HepG2 (cell line): ENCODE measurements around the gene LHX3. TPM values are rescaled to one million over a fixed set of nuclear protein-coding genes. Genes with fewer than 3 reads are reported as not detected.

Source experiments
- ATAC-seq: fragments of 200-7000 bp; cut with Tn5 transposase; 3 replicates; pipeline ENCODE4 v1.9.1; 2020; ENCODE audit warnings: mild to moderate bottlenecking, moderate library complexity
- BruUV-seq: library from RNA; stranded (reverse); fragments of 400-500 nt; replicated peaks from 2 replicates; lab custom pipeline; 2021; lab: Mats Ljungman, UMichigan
- CTCF ChIA-PET: fragments of 300-600 bp; formaldehyde crosslinking; extraction: SDS; loops from one replicate; lab custom pipeline; 2021; ENCODE audit warnings: low total read pairs, inconsistent platforms, low intra/inter-chr PET ratio; lab: Yijun Ruan, JAX
- POLR2A ChIA-PET: fragments of 350-600 bp; sonication (Branson Sonifier 250); formaldehyde crosslinking; loops from one replicate; lab custom pipeline; 2020; ENCODE audit warnings: antibody characterized with exemption, inconsistent platforms; lab: Yijun Ruan, JAX
- DNase-seq: peaks from one replicate; pipeline ENCODE4 v3.0.0-alpha.2; 2015; ENCODE audit warnings: low spot score
- FAIRE-seq: peaks from 3 replicates; lab custom pipeline; 2011; peaks lifted over from hg19 to GRCh38; lab: Jason Lieb, UNC
- H2AFZ ChIP-seq: one replicate; pipeline ENCODE4 v1.6.1; 2011; ENCODE audit warnings: low read length, inconsistent platforms
- H3K27ac ChIP-seq: fragments of 300-600 bp; 3 replicates; pipeline ENCODE4 v1.8.0; 2011; ENCODE audit warnings: mixed run types, mild to moderate bottlenecking, mixed read lengths, low read length, inconsistent platforms; ENCODE audit not compliant: insufficient read depth; ENCODE audit errors: extremely low read length
- H3K27me3 ChIP-seq, 2 experiments: fragments of 200-600 bp in 1 of 2; 2 replicates in 1 of 2; 3 replicates in 1 of 2; pipeline versions ENCODE4 v1.6.0 to v1.8.0; 2011; ENCODE audit warnings: low read length in 2 of 2, mild to moderate bottlenecking in 2 of 2, moderate library complexity in 2 of 2, inconsistent platforms in 1 of 2; ENCODE audit not compliant: insufficient read depth in 2 of 2, control insufficient read depth in 1 of 2
- H3K36me3 ChIP-seq, 2 experiments: fragments of 200-600 bp in 1 of 2; replicated peaks in 1 of 2; 2 replicates in 1 of 2; 3 replicates in 1 of 2; pipeline versions ENCODE4 v1.5.1 to v1.8.0; 2011; ENCODE audit warnings: low read length in 2 of 2, inconsistent platforms in 1 of 2; ENCODE audit not compliant: insufficient read depth in 2 of 2, control insufficient read depth in 1 of 2
- H3K4me1 ChIP-seq: 2 replicates; pipeline ENCODE4 v1.5.1; 2012; ENCODE audit warnings: low read length, inconsistent platforms; ENCODE audit not compliant: insufficient read depth
- H3K4me2 ChIP-seq: 2 replicates; pipeline ENCODE4 v1.6.0; 2011; ENCODE audit warnings: low read depth, low read length, inconsistent platforms
- H3K4me3 ChIP-seq, 3 experiments: fragments of 200-600 bp in 1 of 3; sonication (generic), shearing (Covaris generic) in 1 of 3; replicated peaks in 1 of 3; 2 replicates each; pipeline ENCODE4 v1.5.1; 2011 to 2016; ENCODE audit warnings: low read length in 3 of 3, inconsistent platforms in 2 of 3, low read depth in 2 of 3, mild to moderate bottlenecking in 2 of 3, control low read depth in 1 of 3, mixed read lengths in 1 of 3; ENCODE audit not compliant: insufficient read depth in 1 of 3
- H3K79me2 ChIP-seq: one replicate; pipeline ENCODE4 v1.6.1; 2011; ENCODE audit warnings: low read length, inconsistent platforms; ENCODE audit not compliant: insufficient read depth
- H3K9ac ChIP-seq: 2 replicates; pipeline ENCODE4 v1.6.0; 2011; ENCODE audit warnings: mild to moderate bottlenecking, low read depth, low read length, inconsistent platforms; ENCODE audit not compliant: insufficient read depth
- H3K9me3 ChIP-seq: 2 replicates; pipeline ENCODE4 v1.5.1; 2012; ENCODE audit warnings: mild to moderate bottlenecking, low read length
- H4K20me1 ChIP-seq: 2 replicates; pipeline ENCODE4 v1.6.0; 2011; ENCODE audit warnings: inconsistent platforms, mild to moderate bottlenecking, low read length, moderate library complexity; ENCODE audit not compliant: insufficient read depth
- ATF7-NPFF ChIP-seq: sonication (generic); formaldehyde crosslinking; IDR thresholded peaks from 2 replicates; pipeline ENCODE4 v1.8.1; 2023; ENCODE audit warnings: mild to moderate bottlenecking, low read depth, missing genetic modification reagents, moderate library complexity
- DR1 ChIP-seq: sonication (generic); formaldehyde crosslinking; IDR thresholded peaks from 2 replicates; pipeline ENCODE4 v1.8.0; 2021; ENCODE audit warnings: mild to moderate bottlenecking, missing genetic modification reagents, inconsistent platforms
- KAT2B ChIP-seq: fragments of 150-350 bp; IDR thresholded peaks from 2 replicates; pipeline ENCODE4 v1.6.1; 2014; ENCODE audit warnings: low read depth, low read length, borderline replicate concordance
- KLF9 ChIP-seq: IDR thresholded peaks from 2 replicates; pipeline ENCODE4 v1.6.1; 2016; ENCODE audit warnings: low read depth
- MATR3 ChIP-seq: sonication (generic); formaldehyde crosslinking; IDR thresholded peaks from 2 replicates; pipeline ENCODE4 v1.4.0; 2020; ENCODE audit warnings: missing genetic modification reagents
- SP140L ChIP-seq: sonication (generic); formaldehyde crosslinking; IDR thresholded peaks from 2 replicates; pipeline ENCODE4 v1.4.0; 2020; ENCODE audit warnings: missing genetic modification reagents, borderline replicate concordance
- ZC3H4 ChIP-seq: sonication (generic); formaldehyde crosslinking; IDR thresholded peaks from 2 replicates; pipeline ENCODE4 v1.4.0; 2020; ENCODE audit warnings: missing genetic modification reagents, borderline replicate concordance
- ZNF207 ChIP-seq: fragments of 450-650 bp; IDR thresholded peaks from 2 replicates; pipeline ENCODE4 v1.6.1; 2016; ENCODE audit warnings: antibody characterized with exemption, borderline replicate concordance
- ZNF256 ChIP-seq: sonication (generic); formaldehyde crosslinking; conservative IDR thresholded peaks from 2 replicates; pipeline ENCODE4 v1.4.0; 2020; ENCODE audit warnings: missing genetic modification reagents
- ZNF460 ChIP-seq: sonication (generic); formaldehyde crosslinking; IDR thresholded peaks from 2 replicates; pipeline ENCODE4 v1.5.1; 2020; ENCODE audit warnings: missing genetic modification reagents, mild to moderate bottlenecking, borderline replicate concordance
- ZNF678 ChIP-seq: sonication (generic); formaldehyde crosslinking; IDR thresholded peaks from 2 replicates; pipeline ENCODE4 v1.4.0; 2020; ENCODE audit warnings: mild to moderate bottlenecking, missing genetic modification reagents
- ZSCAN25 ChIP-seq: sonication (generic); formaldehyde crosslinking; IDR thresholded peaks from 2 replicates; pipeline ENCODE4 v1.8.0; 2022; ENCODE audit warnings: mild to moderate bottlenecking, missing genetic modification reagents
- WGBS: methylation state at CpG from one replicate; pipeline ENCODE4 v1.1.6; 2017; ENCODE audit warnings: low lambda C conversion rate; 5-methylcytosine and 5-hydroxymethylcytosine counted together
- in situ Hi-C: cut with HindIII; loops from 2 replicates; pipeline ENCODE4 v1.10.0; 2017; ENCODE audit warnings: low pct_unique_long_range_greater_than_20kb; ENCODE audit not compliant: extremely low pct_ligation_motif_present
- intact Hi-C: fragments of 100-400 bp; cut with micrococcal nuclease; formaldehyde crosslinking; loops from one replicate; pipeline ENCODE4 v1.10.0; 2022; ENCODE audit not compliant: unreplicated experiment
- polyA plus RNA-seq, 8 experiments: library from polyadenylated mRNA; depleted of rRNA in 3 of 8; stranded (reverse) in 7 of 8; unstranded in 1 of 8; fragments of >200 nt; fragmentation: Illumina TruSeq in 4 of 8; extraction: Trizol in 4 of 8; gene quantifications; 2 replicates each; pipeline versions ENCODE4 v1.2.1 to v1.2.3, GENCODE V29; 2011 to 2016; ENCODE audit warnings: low read depth in 4 of 8, missing spikeins in 1 of 8, mixed read lengths in 1 of 8; ENCODE audit not compliant: insufficient read depth in 1 of 8
- total RNA-seq, 5 experiments: library from RNA; depleted of rRNA; stranded (reverse); fragments of >200 nt; fragmentation: Illumina TruSeq; extraction: Trizol; gene quantifications; 2 replicates each; pipeline ENCODE4 v1.2.3, GENCODE V29; 2016; ENCODE audit warnings: low read depth in 1 of 5

Gene LHX3
- total and polyA plus RNA-seq, 2 of the 13 experiments (the other 11 are each of a cell fraction or from before 2014, with no cell fraction given), result not detected

GRCh38 chr9:136160381-136160841, 44.5 kb downstream of the LHX3 start:
- ATAC-seq (peak; percentile 43), DNase-seq (no peak), FAIRE-seq (no peak)
- Histone ChIP-seq H4K20me1 (no peaks in the 10 kb centered on the region), H3K4me1 (no peaks in the 10 kb centered on the region), H3K9me3 (no peaks in the 10 kb centered on the region), H3K9ac (no peak overlapping the region), H3K4me3 (no peak overlapping the region), H3K27me3 (peaks cover 9 to 45% of the 10 kb centered on the region in 2 experiments; a peak in 4 of 5 replicates), H3K79me2 (no peaks in the 10 kb centered on the region), H3K4me2 (no peak overlapping the region), H3K27ac (no peak overlapping the region), H2AFZ (no peak overlapping the region), H3K36me3 (no peaks in the 10 kb centered on the region)
- no TSS peak for BruUV-seq
- intact Hi-C loops (no loop called here), in situ Hi-C loops (no loop called here)
- ChIA-PET POLR2A (interaction anchor here (0.6 to 1.1 kb wide), 2 partner anchors 9 to 171 kb away, joined by 3 read pairs; no protein-coding TSS in a partner anchor), CTCF (no interaction called here)
- 29% methylated on average over 3 of the region's 12 CpGs for whole genome bisulfite sequencing
- TF ChIP-seq ZNF207 (no peak), ZSCAN25 (CRISPR knock-in tag) (peak; percentile 67; the same call in 1 of the 2 replicates), KAT2B (no peak), ZNF460 (CRISPR knock-in tag) (no peak), SP140L (CRISPR knock-in tag) (no peak)

- Histone ChIP-seq H3K4me1 (no peaks in the 10 kb centered on the region), H3K27ac (no peak overlapping the region), H2AFZ (no peak overlapping the region), H3K9me3 (no peaks in the 10 kb centered on the region), H3K4me2 (no peak overlapping the region), H3K27me3 (peaks cover 12 to 51% of the 10 kb centered on the region in 2 experiments; a peak in 4 of 5 replicates), H3K9ac (no peak overlapping the region), H3K4me3 (no peak overlapping the region), H3K79me2 (no peaks in the 10 kb centered on the region), H3K36me3 (no peaks in the 10 kb centered on the region), H4K20me1 (no peaks in the 10 kb centered on the region)
- ATAC-seq (no peak), DNase-seq (no peak), FAIRE-seq (no peak)
- 67% methylated on average over 3 of the region's 16 CpGs for WGBS
- intact Hi-C loops (no loop called here), in situ Hi-C loops (no loop called here)
- CTCF ChIA-PET, result no interaction called here
- TF ChIP-seq ZC3H4 (CRISPR knock-in tag), result no peak
- TF ChIP-seq ATF7-NPFF, result no peak
- no peak for TF ChIP-seq DR1 (CRISPR knock-in tag)
- no peak for TF ChIP-seq MATR3 (CRISPR knock-in tag)
- TF ChIP-seq ZNF256, result no peak
- no peak for TF ChIP-seq KLF9 (CRISPR knock-in tag)
- TF ChIP-seq ZNF678 (CRISPR knock-in tag), result no peak
- no TSS peak for BruUV-seq
- POLR2A ChIA-PET, result interaction anchor here (0.6 to 1.1 kb wide), 2 partner anchors 10 to 171 kb away, joined by 3 read pairs; no protein-coding TSS in a partner anchor
These were observed 45.1 kb downstream of the LHX3 start for GRCh38 chr9:136159851-136160250.
